ENCODE results near the gene IL13RA1.
"Not testable (repeated sequence)": the region's sequence is repeated elsewhere in the genome, so short reads cannot be mapped to it uniquely, and the experiment has no call there.

The IL13RA1 gene

GRCh38 chrX:118694638-118695037 lies 32.8 kb upstream of the IL13RA1 start:
- peak; percentile 29 for DNase-seq (ENCODE audit: low read depth)
- no peak for TF ChIP-seq CTCF (conservative IDR thresholded peaks at IDR 0.05; ENCODE audit: low read depth, low read length)
- no peak overlapping the region for H3K4me3 ChIP-seq (ENCODE audit: low read depth, low read length)

GRCh38 chrX:118698516-118699170 lies 28.8 kb upstream of the IL13RA1 start:
- no peak overlapping the region for H3K4me3 ChIP-seq (ENCODE audit: low read depth, low read length)
- no peak for DNase-seq (ENCODE audit: low read depth)
- TF ChIP-seq CTCF (conservative IDR thresholded peaks at IDR 0.05; ENCODE audit: low read depth, low read length), result no peak

GRCh38 chrX:118702741-118703140 lies 24.7 kb upstream of the IL13RA1 start:
- DNase-seq (ENCODE audit: low read depth), result no peak
- TF ChIP-seq CTCF (conservative IDR thresholded peaks at IDR 0.05; ENCODE audit: low read depth, low read length), result no peak
- H3K4me3 ChIP-seq (ENCODE audit: low read depth, low read length), result no peak overlapping the region

GRCh38 chrX:118706681-118707080 lies 20.7 kb upstream of the IL13RA1 start:
- H3K4me3 ChIP-seq (ENCODE audit: low read depth, low read length), result no peak overlapping the region
- TF ChIP-seq CTCF (conservative IDR thresholded peaks at IDR 0.05; ENCODE audit: low read depth, low read length), result no peak
- no peak for DNase-seq (ENCODE audit: low read depth)

GRCh38 chrX:118714521-118714920 lies 12.9 kb upstream of the IL13RA1 start:
- no peak for TF ChIP-seq CTCF (conservative IDR thresholded peaks at IDR 0.05; ENCODE audit: low read depth, low read length)
- no peak overlapping the region for H3K4me3 ChIP-seq (ENCODE audit: low read depth, low read length)
- DNase-seq (ENCODE audit: low read depth), result no peak

- H3K4me3 ChIP-seq (ENCODE audit: low read depth, low read length), result not testable (repeated sequence)
Observed at GRCh38 chrX:118715917-118716316, 11.5 kb upstream of the IL13RA1 start.

GRCh38 chrX:118716833-118717232 lies 10.6 kb upstream of the IL13RA1 start:
- DNase-seq (ENCODE audit: low read depth); H3K4me3 ChIP-seq (ENCODE audit: low read depth, low read length): not testable (repeated sequence)

More at GRCh38 chrX:118715917-118716316, 11.5 kb upstream of the IL13RA1 start:
- not testable (repeated sequence) for DNase-seq (ENCODE audit: low read depth)

GRCh38 chrX:118717678-118718391 lies 9.6 kb upstream of the IL13RA1 start:
- no peak for DNase-seq (ENCODE audit: low read depth)
- TF ChIP-seq CTCF (conservative IDR thresholded peaks at IDR 0.05; ENCODE audit: low read depth, low read length), result no peak
- no peak overlapping the region for H3K4me3 ChIP-seq (ENCODE audit: low read depth, low read length)
